Kasumi-1 (cell line): Measurements from ENCODE around the gene TSPAN4.
A peak's percentile ranks its signal among the peaks of the same experiment; 100 is the strongest.

ENCODE experiments used
- DNase-seq, 2 experiments: peaks; one replicate each; lab custom pipeline; 2025; lab: John Stamatoyannopoulos, UW

The TSPAN4 gene

DNA sequence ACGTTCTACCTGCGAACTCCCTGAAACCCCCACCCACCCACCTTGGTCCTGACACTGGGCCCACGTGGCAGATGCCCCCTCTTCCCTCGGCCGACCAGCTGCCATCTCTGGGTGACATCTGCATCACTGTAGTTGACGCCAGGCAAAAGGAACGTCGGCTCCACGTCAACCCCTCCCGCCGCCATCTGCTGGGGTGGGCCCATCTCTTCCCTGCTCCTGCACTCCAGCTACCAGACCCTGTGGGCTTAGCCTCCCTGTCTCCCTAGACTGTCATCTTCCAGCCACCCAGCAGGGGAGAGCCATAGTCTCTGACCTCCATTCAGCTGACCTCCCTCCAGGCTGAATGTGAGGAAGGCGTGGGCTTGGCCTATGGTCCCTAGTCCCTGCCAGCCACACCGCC lies 46.6 kb downstream of the TSPAN4 start:
- no peak for DNase-seq

GRCh38 chr11:889687-890475 lies 47.2 kb downstream of the TSPAN4 start:
- DNase-seq, result no peak

GRCh38 chr11:890794-891540 lies 48.3 kb downstream of the TSPAN4 start:
- DNase-seq, result no peak

DNA sequence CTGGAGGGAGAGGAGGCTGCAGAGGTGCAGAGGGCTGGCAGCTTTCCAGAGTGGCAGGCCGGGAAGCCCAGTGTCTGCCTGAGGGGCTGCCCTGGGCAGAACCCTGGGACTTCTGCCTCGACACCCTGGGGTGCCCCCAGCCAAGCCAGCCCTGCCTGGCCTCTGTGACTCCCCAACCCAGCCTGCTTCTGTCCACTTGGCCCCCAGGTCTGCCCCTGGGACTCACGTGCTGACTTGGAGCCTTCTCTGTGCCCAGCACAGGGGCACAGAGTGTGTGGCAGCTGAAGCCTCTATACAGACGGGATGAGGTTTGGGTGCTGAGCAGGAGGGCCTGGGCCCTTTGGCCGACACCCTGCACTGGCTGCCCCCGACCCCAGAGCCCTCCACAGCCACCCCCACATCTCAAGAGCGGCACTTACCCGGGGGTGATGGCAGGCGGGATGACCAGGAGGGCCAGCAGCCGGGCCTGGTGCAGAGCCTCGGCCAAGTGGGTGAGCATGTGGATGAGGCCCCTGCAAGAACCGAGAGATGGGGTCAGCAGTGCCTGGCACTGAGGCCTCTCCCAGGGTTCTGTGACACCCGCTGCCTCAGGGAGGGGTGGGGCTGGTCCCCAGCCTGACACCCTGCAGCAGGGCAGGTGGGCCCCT lies 50.5 kb downstream of the TSPAN4 start:
- DNase-seq, result no peak

DNA sequence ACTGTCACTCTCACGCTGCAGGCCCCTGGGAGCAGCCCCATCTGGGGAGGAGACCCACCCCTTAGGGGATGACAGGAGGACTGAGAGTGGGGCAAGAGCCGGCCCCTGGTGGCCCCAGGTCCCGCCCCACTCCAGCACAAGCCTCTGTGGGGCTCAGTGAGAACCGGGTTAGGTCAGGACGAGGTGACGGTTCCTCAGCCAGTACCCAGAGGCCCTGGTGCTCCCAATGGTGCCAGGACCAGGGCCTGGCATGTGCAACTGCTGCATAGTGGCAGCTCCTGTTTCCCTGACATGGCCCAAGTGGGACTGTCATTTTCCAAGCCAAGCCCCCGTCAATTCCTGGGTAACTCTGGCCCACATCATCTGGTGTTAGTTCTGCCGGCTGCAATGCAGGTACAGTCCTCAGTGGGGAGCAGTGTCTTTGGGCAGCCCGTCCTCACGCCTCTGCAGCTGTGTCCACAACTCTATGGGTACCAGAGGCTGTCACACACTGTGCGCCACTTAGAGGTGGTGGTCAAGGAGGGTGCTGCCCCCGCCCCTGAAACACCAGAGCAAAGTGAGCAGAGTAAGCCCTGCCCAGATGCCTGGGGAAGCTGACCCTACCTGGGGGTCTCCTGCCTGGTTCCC lies 52.0 kb downstream of the TSPAN4 start:
- no peak for DNase-seq

GRCh38 chr11:895331-896110 lies 52.9 kb downstream of the TSPAN4 start:
- no peak for DNase-seq

GRCh38 chr11:897253-898142 lies 54.8 kb downstream of the TSPAN4 start:
- DNase-seq, result no peak

GRCh38 chr11:898143-898511 lies 55.5 kb downstream of the TSPAN4 start:
- DNase-seq, result peak; percentile 28 to 42

GRCh38 chr11:898540-899190 lies 56.0 kb downstream of the TSPAN4 start:
- no peak for DNase-seq

DNA sequence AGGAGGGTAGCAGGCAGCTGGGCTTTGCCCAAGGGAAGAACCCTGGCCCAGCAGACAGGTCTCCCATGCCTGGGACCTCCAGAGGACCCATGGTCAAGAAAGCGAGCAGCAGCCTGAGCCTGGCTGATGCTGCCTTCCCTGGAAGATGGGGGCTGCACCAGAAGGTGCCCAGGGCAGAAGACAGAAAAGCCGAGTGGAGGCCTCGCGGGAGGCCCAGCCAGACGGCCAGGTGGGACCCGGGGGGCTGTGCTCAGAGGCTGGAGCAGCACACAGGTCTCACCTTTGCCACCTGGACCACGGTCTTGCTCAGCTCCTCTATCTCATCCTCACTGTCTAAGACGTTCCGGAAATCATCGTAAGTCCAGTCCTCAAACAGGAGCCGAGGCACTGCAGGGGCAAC lies 57.1 kb downstream of the TSPAN4 start:
- no peak for DNase-seq

DNA sequence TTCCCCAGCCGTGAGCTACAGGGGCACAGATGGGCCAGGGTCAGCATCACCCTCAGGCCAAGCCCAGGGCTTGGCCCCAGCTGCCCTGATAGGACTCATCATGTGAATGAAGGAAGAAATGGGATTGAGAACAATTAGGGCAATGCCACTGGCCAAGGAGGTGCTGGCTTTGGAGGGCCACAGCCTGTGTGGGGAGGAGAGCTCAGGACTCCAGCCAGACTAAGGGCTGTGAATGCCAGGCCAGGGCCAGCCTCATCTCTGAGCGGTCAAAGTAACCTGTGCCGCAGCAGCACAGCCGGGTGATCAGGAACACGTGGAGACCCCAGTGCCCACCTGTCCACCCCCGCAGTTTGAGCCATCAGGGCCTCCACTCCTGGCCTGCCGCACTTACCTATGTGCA lies 57.9 kb downstream of the TSPAN4 start:
- DNase-seq, result no peak

DNA sequence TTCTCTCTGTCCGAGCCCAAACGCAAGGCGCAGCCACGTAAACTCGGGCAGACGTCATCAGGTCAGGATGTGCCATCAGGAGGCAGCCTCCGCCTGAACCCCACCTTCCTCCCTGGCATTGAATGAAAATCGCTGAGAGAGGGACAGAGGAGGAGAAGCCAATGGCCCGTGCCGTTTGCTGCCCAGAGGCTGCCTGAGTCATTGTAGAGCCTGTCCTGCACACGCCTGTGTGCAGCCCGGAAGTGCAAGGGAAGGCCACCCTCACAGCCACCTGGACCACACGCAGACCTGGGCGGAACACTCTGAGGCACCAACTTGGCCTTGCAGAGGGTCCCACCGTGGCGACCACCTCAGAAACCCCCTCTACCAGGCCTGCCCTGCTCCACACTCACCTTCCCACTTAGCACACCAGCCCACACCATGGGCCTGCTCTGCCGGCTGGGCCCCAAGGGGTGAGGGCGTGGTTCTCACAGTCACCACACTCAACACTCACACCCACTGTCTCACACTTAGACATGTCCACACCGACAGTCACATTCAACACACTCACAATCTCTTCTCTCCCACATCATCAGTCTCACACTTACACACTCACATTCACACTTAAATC lies 58.9 kb downstream of the TSPAN4 start:
- no peak for DNase-seq

GRCh38 chr11:904380-904779 lies 61.7 kb downstream of the TSPAN4 start:
- no peak for DNase-seq

GRCh38 chr11:905952-906351 lies 63.3 kb downstream of the TSPAN4 start:
- no peak for DNase-seq

DNA sequence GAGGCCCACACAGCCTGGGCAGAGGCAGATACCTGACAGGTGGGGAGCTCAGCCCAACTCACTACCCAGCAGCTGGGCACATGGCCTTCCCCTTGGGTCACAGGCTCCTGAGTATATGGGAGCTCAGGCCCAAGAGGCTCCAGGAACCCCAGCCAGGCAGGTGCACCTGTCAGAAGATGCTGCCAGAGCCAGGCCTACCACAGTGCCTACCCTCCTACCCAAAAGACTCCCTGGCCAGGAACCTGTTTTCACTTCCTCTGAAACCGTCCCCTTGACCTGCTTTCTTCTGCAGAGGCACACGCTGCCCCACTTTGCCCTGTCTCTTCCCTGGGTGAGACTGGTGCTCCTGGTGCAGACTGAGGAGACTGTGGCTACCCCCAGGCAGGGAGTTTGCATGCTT lies 65.0 kb downstream of the TSPAN4 start:
- DNase-seq, result no peak

GRCh38 chr11:908273-908672 lies 65.6 kb downstream of the TSPAN4 start:
- no peak for DNase-seq

- no peak for DNase-seq
Observed at GRCh38 chr11:909406-909805, 66.8 kb downstream of the TSPAN4 start.

DNA sequence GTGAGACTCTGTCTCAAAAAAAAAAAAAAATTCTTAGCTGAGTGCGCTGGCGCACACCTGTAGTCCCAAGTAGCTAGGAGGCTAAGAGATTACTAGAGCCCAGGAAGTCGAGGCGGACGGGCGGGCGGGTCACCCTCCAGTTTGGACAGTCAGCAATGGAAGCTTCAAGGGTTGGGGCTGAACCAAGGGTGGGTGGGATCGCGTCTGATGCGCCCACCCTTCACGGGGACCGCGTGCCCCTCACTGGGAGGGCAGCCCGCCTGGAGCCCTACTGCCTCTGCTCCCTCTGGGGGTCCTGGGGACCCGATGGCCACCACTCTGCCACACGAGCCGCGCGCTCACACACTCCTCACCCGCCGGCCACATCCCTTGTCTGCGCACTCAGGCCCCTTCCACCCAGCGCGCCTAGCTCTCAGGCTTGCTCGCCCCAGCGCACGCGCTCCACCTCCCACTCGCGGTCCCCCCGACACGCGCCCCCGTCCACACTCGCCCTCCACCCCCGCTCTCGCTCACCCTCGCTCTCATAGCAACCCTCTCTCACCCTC lies 67.5 kb downstream of the TSPAN4 start:
- peak; percentile 77 for DNase-seq

DNA sequence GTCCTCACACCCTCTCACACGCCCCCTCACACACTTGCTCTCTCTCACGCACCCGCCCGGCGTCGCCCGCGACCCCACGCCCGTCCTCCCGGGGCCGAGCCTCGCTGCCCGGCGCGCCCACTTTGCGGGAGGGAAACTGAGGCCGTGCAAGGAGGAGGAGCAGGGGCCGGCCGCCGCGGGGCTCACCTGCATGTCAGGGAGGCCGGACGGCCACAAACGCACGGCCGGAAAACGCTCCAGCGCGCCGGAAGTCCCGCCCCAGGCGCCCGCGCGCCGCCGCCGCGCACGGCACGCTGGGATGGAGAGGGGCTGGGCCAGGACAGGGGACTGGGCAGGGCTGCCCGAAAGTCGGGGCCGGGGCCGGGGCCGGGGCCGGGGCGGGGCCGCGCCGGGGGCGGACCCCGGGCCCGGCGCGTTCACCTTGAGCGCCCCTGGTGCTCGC lies 68.0 kb downstream of the TSPAN4 start, which contains the start of gene CHID1:
CHID1 (minus strand) TSS at position 222 of the 442 bp plus-strand sequence. CDS start 5,994 bp downstream, outside the sequence.
- peak; percentile 83 to 86 for DNase-seq
